ENCODE results near the gene ACAD10. TPM values are rescaled to one million over a fixed set of nuclear protein-coding genes. Genes with fewer than 3 reads are reported as not detected.
"Not testable (repeated sequence)": the region's sequence is repeated elsewhere in the genome, so short reads cannot be mapped to it uniquely, and the experiment has no call there.

ACAD10 gene
- total and polyA plus RNA-seq, 12 donors, result 7.8 to 43.4 (median 34.8) TPM

DNA sequence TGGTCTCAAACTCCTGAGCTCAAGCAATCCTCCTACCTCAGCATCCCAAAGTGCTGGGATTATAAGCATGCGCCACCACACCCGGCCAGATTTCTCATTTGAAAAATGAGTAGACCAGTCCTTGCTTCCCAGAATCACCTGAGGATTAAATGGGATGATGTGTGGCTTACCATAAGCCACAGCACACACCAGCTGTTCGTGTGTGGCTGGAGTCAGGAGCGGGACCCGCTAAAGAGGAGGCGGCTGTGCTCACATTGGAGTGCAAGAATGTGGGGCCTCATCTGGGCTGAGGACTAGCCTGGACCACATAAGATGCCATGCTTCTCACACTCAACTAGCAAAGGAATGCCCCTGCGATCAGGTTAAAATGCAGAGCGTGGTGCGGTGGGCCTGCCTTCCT lies 74.1 kb downstream of the ACAD10 start:
- WGBS, 2 donors, result 87 to 89% methylated on average over 9 of the region's 9 CpGs
- DNase-seq, result no peak
- Histone ChIP-seq H3K36me3 (peaks cover 0 to 20% (median 0%) of the 10 kb centered on the region in 9 donors), H3K27ac (no peak overlapping the region), H3K27me3 (no peaks in the 10 kb centered on the region), H3K4me1 (peaks cover 11 to 39% (median 29%) of the 10 kb centered on the region in 9 donors), H3K4me3 (no peak overlapping the region), H3K9me3 (no peaks in the 10 kb centered on the region)
- intact Hi-C loops (cut with DNase I), result loop anchor here in 1 of 10 donors (5.0 kb wide), 1 partner anchor 32 kb away; no protein-coding TSS in a partner anchor
- no peak for ATAC-seq
- no peak for TF ChIP-seq CTCF (IDR thresholded peaks at IDR 0.05)

DNA sequence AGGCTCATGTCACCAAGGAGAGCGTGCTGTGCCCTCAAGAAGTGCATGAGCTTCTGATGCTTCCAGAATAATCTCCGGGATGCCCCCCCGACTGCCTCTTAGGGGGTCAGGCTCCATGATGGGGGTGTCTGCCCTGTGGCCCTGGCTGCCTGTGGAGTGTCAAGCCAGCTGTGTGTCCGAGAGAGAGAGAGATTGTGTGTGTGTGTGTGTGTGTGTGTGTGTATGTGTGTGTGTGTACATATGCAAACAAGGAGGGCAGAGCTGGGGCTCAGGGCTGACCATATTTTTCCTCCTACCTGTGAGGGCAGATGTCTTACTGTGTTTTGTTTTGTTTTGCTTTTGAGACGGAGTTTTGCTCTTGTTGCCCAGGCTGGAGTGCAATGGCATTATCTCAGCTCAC lies 75.2 kb downstream of the ACAD10 start:
- intact Hi-C loops (cut with DNase I), result no loop called here
- no peak for TF ChIP-seq CTCF (IDR thresholded peaks at IDR 0.05)
- Histone ChIP-seq H3K36me3 (peaks cover 0 to 11% (median 0%) of the 10 kb centered on the region in 9 donors), H3K9me3 (no peaks in the 10 kb centered on the region), H3K27ac (no peak overlapping the region), H3K4me1 (peaks cover 11 to 35% (median 26%) of the 10 kb centered on the region in 9 donors), H3K27me3 (no peaks in the 10 kb centered on the region), H3K4me3 (no peak overlapping the region)
- ATAC-seq (no peak), DNase-seq (no peak)
- WGBS, 2 donors, result 77 to 79% methylated on average over 5 of the region's 5 CpGs

DNA sequence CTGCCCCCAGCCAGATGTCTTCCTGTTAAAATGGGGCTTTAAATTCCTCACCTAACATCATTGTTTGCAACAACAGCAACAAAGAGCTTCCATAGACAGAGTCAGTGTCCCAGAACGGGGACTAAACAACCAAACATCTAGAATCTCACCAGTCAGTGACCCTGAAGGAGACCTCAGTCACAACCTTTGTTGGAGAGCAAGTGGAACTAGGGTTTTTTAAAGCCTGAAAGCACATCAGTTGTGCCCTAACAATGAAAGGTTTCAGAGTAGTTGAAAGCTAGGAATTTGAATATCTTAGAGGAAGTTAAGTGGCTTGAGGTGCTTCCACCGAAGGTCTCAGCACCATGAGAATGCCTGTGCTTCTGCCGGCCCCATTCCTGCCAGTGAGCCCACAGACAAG lies 75.9 kb downstream of the ACAD10 start:
- WGBS, 2 donors, result 52 to 54% methylated on average over 3 of the region's 3 CpGs
- H3K36me3 ChIP-seq, result peaks cover 0 to 5% (median 0%) of the 10 kb centered on the region in 9 donors
- DNase-seq (no peak), ATAC-seq (no peak)
- no peak for TF ChIP-seq CTCF (IDR thresholded peaks at IDR 0.05)
- H3K27me3 ChIP-seq, result no peaks in the 10 kb centered on the region
- H3K27ac ChIP-seq, result no peak overlapping the region
- no peak overlapping the region for H3K4me3 ChIP-seq
- H3K9me3 ChIP-seq, result no peaks in the 10 kb centered on the region
- intact Hi-C loops (cut with DNase I), result no loop called here
- H3K4me1 ChIP-seq, result peaks cover 11 to 34% (median 25%) of the 10 kb centered on the region in 9 donors

GRCh38 chr12:111763552-111763951 lies 77.7 kb downstream of the ACAD10 start:
- peaks cover 0 to 34% (median 21%) of the 10 kb centered on the region in 9 donors for H3K4me1 ChIP-seq
- H3K27me3 ChIP-seq; H3K27ac ChIP-seq; DNase-seq; ATAC-seq; H3K4me3 ChIP-seq; intact Hi-C loops (cut with DNase I); H3K36me3 ChIP-seq; H3K9me3 ChIP-seq: not testable (repeated sequence)
- 58 to 60% methylated on average over 10 of the region's 10 CpGs for WGBS, 2 donors

- H3K4me1 ChIP-seq, result peaks cover 0 to 36% (median 26%) of the 10 kb centered on the region in 9 donors
- no peak overlapping the region for H3K4me3 ChIP-seq
- WGBS, 2 donors, result 67 to 72% methylated on average over 6 of the region's 6 CpGs
- no peak for ATAC-seq
- H3K27ac ChIP-seq, result no peak overlapping the region
- intact Hi-C loops (cut with DNase I), result no loop called here
- no peaks in the 10 kb centered on the region for H3K9me3 ChIP-seq
- H3K27me3 ChIP-seq, result no peaks in the 10 kb centered on the region
- no peak for DNase-seq
- no peak for TF ChIP-seq CTCF (IDR thresholded peaks at IDR 0.05)
- H3K36me3 ChIP-seq, result no peaks in the 10 kb centered on the region
Measured at GRCh38 chr12:111764120-111764821, 78.4 kb downstream of the ACAD10 start.

Measured in heart right ventricle (tissue), 16 donors.